Mesenchymal stem cell (in vitro differentiated cells and primary cell): Measurements from ENCODE around the gene C19orf47.

Experiments
- DNase-seq: peaks from one replicate; pipeline ENCODE4 v3.0.0-alpha.2; 2013
- H2AFZ ChIP-seq: one replicate; pipeline ENCODE4 v1.6.1; 2013; ENCODE audit warnings: low read depth, mild to moderate bottlenecking, control low read depth, inconsistent platforms, low read length, moderate library complexity
- H2AK5ac ChIP-seq: 2 replicates; pipeline ENCODE4 v1.6.1; 2013; ENCODE audit warnings: low read length, moderate library complexity, mild to moderate bottlenecking, inconsistent platforms; ENCODE audit not compliant: severe bottlenecking
- H2BK120ac ChIP-seq: one replicate; pipeline ENCODE4 v1.6.1; 2013; ENCODE audit warnings: low read depth, mild to moderate bottlenecking, inconsistent platforms, low read length, moderate library complexity
- H2BK12ac ChIP-seq, 2 experiments: one replicate each; pipeline ENCODE4 v1.6.1; 2013; ENCODE audit warnings: inconsistent platforms in 2 of 2, low read length in 2 of 2, mild to moderate bottlenecking in 2 of 2, moderate library complexity in 2 of 2, control low read depth in 1 of 2
- H2BK15ac ChIP-seq: one replicate; pipeline ENCODE4 v1.6.1; 2013; ENCODE audit warnings: mild to moderate bottlenecking, low read depth, inconsistent platforms; ENCODE audit not compliant: poor library complexity, severe bottlenecking
- H2BK5ac ChIP-seq: 2 replicates; pipeline ENCODE4 v1.6.1; 2013; ENCODE audit warnings: low read depth, mild to moderate bottlenecking, low read length, control low read depth, inconsistent platforms; ENCODE audit not compliant: poor library complexity, severe bottlenecking
- H3K14ac ChIP-seq, 2 experiments: one replicate each; pipeline ENCODE4 v1.6.1; 2013; ENCODE audit warnings: inconsistent platforms in 2 of 2, low read length in 2 of 2, control low read depth in 1 of 2, mild to moderate bottlenecking in 1 of 2, moderate library complexity in 1 of 2
- H3K18ac ChIP-seq, 2 experiments: one replicate each; pipeline ENCODE4 v1.6.1; 2013; ENCODE audit warnings: inconsistent platforms in 2 of 2, low read length in 2 of 2, control low read depth in 1 of 2, low read depth in 1 of 2, mild to moderate bottlenecking in 1 of 2
- H3K23ac ChIP-seq, 2 experiments: one replicate each; pipeline ENCODE4 v1.6.1; 2013; ENCODE audit warnings: inconsistent platforms in 2 of 2, low read length in 2 of 2, mild to moderate bottlenecking in 2 of 2, moderate library complexity in 2 of 2, control low read depth in 1 of 2
- H3K27ac ChIP-seq: 2 replicates; pipeline ENCODE4 v1.5.1; 2013; ENCODE audit warnings: mild to moderate bottlenecking, moderate library complexity, low read length, control low read depth, inconsistent platforms; ENCODE audit not compliant: poor library complexity, severe bottlenecking
- H3K27me3 ChIP-seq, 2 experiments: 2 replicates each; pipeline versions ENCODE4 v1.6.1 to v1.7.0; 2013; ENCODE audit warnings: low read length in 2 of 2, mild to moderate bottlenecking in 2 of 2, moderate library complexity in 2 of 2, control low read depth in 1 of 2, inconsistent platforms in 1 of 2; ENCODE audit not compliant: control insufficient read depth in 1 of 2, insufficient read depth in 1 of 2
- H3K36me3 ChIP-seq, 2 experiments: 2 replicates each; pipeline versions ENCODE4 v1.6.1 to v1.7.0; 2013; ENCODE audit warnings: low read length in 2 of 2, control low read depth in 1 of 2, inconsistent platforms in 1 of 2, low read depth in 1 of 2, mild to moderate bottlenecking in 1 of 2; ENCODE audit not compliant: insufficient read depth in 2 of 2, control insufficient read depth in 1 of 2
- H3K4ac ChIP-seq, 2 experiments: one replicate each; pipeline ENCODE4 v1.6.1; 2013; ENCODE audit warnings: inconsistent platforms in 2 of 2, low read length in 2 of 2, mild to moderate bottlenecking in 2 of 2, moderate library complexity in 2 of 2, control low read depth in 1 of 2, low read depth in 1 of 2
- H3K4me1 ChIP-seq: 2 replicates; pipeline ENCODE4 v1.6.1; 2013; ENCODE audit warnings: low read depth, low read length, control low read depth; ENCODE audit not compliant: control insufficient read depth, insufficient read depth
- H3K4me2 ChIP-seq: 2 replicates; pipeline ENCODE4 v1.6.1; 2013; ENCODE audit warnings: low read length, mild to moderate bottlenecking, inconsistent platforms; ENCODE audit not compliant: poor library complexity, severe bottlenecking
- H3K4me3 ChIP-seq, 2 experiments: 2 replicates each; pipeline versions ENCODE4 v1.5.1 to v1.7.0; 2013; ENCODE audit warnings: low read length in 2 of 2, mild to moderate bottlenecking in 2 of 2, control low read depth in 1 of 2, low read depth in 1 of 2; ENCODE audit not compliant: insufficient read depth in 1 of 2
- H3K79me1 ChIP-seq: replicated peaks from 2 replicates; pipeline ENCODE4 v1.6.1; 2013; ENCODE audit warnings: mild to moderate bottlenecking, control low read depth, low read length, inconsistent platforms; ENCODE audit not compliant: poor library complexity, severe bottlenecking
- H3K9ac ChIP-seq: 2 replicates; pipeline ENCODE4 v1.7.0; 2013; ENCODE audit warnings: mild to moderate bottlenecking, low read length, moderate library complexity
- H3K9me3 ChIP-seq: 2 replicates; pipeline ENCODE4 v1.7.0; 2013; ENCODE audit warnings: mild to moderate bottlenecking, low read length; ENCODE audit not compliant: control insufficient read depth
- H4K8ac ChIP-seq: one replicate; pipeline ENCODE4 v1.6.1; 2013; ENCODE audit warnings: inconsistent platforms, mild to moderate bottlenecking, low read length, moderate library complexity
- H4K91ac ChIP-seq: one replicate; pipeline ENCODE4 v1.6.1; 2013; ENCODE audit warnings: mild to moderate bottlenecking, low read length, inconsistent platforms
- WGBS: methylation state at CpG from one replicate; pipeline ENCODE4 v1.1.7; 2013; ENCODE audit warnings: mixed read lengths; 5-methylcytosine and 5-hydroxymethylcytosine counted together

C19orf47 gene

GRCh38 chr19:40383668-40384248, 35.6 kb upstream of the C19orf47 start:
- Histone ChIP-seq H3K18ac (no peak overlapping the region), H4K8ac (no peak overlapping the region), H2BK12ac (no peak overlapping the region), H2AK5ac (no peak overlapping the region), H3K27ac (no peak overlapping the region), H2BK15ac (no peak overlapping the region), H3K14ac (no peak overlapping the region), H2BK120ac (no peak overlapping the region), H2BK5ac (no peak overlapping the region), H3K79me1 (no peaks in the 10 kb centered on the region), H3K4ac (no peak overlapping the region), H3K23ac (peak overlapping the region in 1 of 2 experiments; percentile 30), H2AFZ (no peak overlapping the region), H3K4me3 (no peak overlapping the region), H3K9ac (no peak overlapping the region), H4K91ac (no peak overlapping the region), H3K36me3 (peaks cover 16 to 27% of the 10 kb centered on the region in 2 experiments), H3K9me3 (no peaks in the 10 kb centered on the region), H3K27me3 (peaks cover 0 to 5% of the 10 kb centered on the region in 2 experiments), H3K4me1 (peaks cover 5% of the 10 kb centered on the region), H3K4me2 (no peak overlapping the region)
- 84% methylated on average over 28 of the region's 28 CpGs for WGBS
- no peak for DNase-seq

GRCh38 chr19:40381321-40381720, 33.1 kb upstream of the C19orf47 start:
- Histone ChIP-seq H3K4me2 (no peak overlapping the region), H2BK120ac (no peak overlapping the region), H3K14ac (no peak overlapping the region), H3K23ac (no peak overlapping the region), H4K8ac (no peak overlapping the region), H3K27ac (no peak overlapping the region), H3K9me3 (no peaks in the 10 kb centered on the region), H3K4ac (no peak overlapping the region), H3K9ac (no peak overlapping the region), H4K91ac (no peak overlapping the region), H3K4me3 (no peak overlapping the region), H2AK5ac (no peak overlapping the region), H2BK5ac (no peak overlapping the region), H2AFZ (no peak overlapping the region), H3K27me3 (peaks cover 0 to 5% of the 10 kb centered on the region in 2 experiments), H3K36me3 (peaks cover 33 to 52% of the 10 kb centered on the region in 2 experiments), H2BK15ac (no peak overlapping the region), H3K4me1 (peaks cover 5% of the 10 kb centered on the region), H3K18ac (no peak overlapping the region), H3K79me1 (peaks cover 3% of the 10 kb centered on the region), H2BK12ac (no peak overlapping the region)
- DNase-seq = no peak
- 91% methylated on average over 3 of the region's 3 CpGs for WGBS

- no peak overlapping the region for H2AK5ac ChIP-seq
- peak overlapping the region; percentile 46 for H4K8ac ChIP-seq
- no peak overlapping the region for H3K9ac ChIP-seq
- no peak overlapping the region for H2BK120ac ChIP-seq
- no peaks in the 10 kb centered on the region for H3K9me3 ChIP-seq
- H3K79me1 ChIP-seq = peaks cover 4% of the 10 kb centered on the region
- no peak overlapping the region for H3K23ac ChIP-seq
- no peak overlapping the region for H2BK15ac ChIP-seq
- H2BK5ac ChIP-seq = no peak overlapping the region
- 93% methylated on average over 37 of the region's 37 CpGs for WGBS
- H3K27ac ChIP-seq = no peak overlapping the region
- H3K4me3 ChIP-seq = peak overlapping the region in 1 of 2 experiments; percentile 15
- H2BK12ac ChIP-seq = no peak overlapping the region
- H2AFZ ChIP-seq = no peak overlapping the region
- H3K4me1 ChIP-seq = peaks cover 5% of the 10 kb centered on the region
- no peak overlapping the region for H3K14ac ChIP-seq
- no peak overlapping the region for H3K4me2 ChIP-seq
- DNase-seq = no peak
- H4K91ac ChIP-seq = peak overlapping the region; percentile 70
- peaks cover 34 to 57% of the 10 kb centered on the region in 2 experiments for H3K36me3 ChIP-seq
- H3K4ac ChIP-seq = no peak overlapping the region
- H3K27me3 ChIP-seq = peaks cover 0 to 5% of the 10 kb centered on the region in 2 experiments
- H3K18ac ChIP-seq = no peak overlapping the region
Observed at GRCh38 chr19:40380199-40381037, 32.2 kb upstream of the C19orf47 start.

- Histone ChIP-seq H2AK5ac (no peak overlapping the region), H3K14ac (no peak overlapping the region), H2BK120ac (no peak overlapping the region), H3K27ac (no peak overlapping the region), H3K4me2 (no peak overlapping the region), H4K91ac (no peak overlapping the region), H4K8ac (no peak overlapping the region), H3K4me1 (peaks cover 5% of the 10 kb centered on the region), H2AFZ (no peak overlapping the region), H2BK15ac (peak overlapping the region; percentile 33), H3K4ac (no peak overlapping the region), H3K9ac (no peak overlapping the region), H3K9me3 (no peaks in the 10 kb centered on the region), H3K79me1 (peaks cover 4% of the 10 kb centered on the region), H3K27me3 (peaks cover 0 to under 1% of the 10 kb centered on the region in 2 experiments), H3K36me3 (peaks cover 39 to 62% of the 10 kb centered on the region in 2 experiments), H2BK5ac (no peak overlapping the region), H3K4me3 (no peak overlapping the region), H3K18ac (no peak overlapping the region), H3K23ac (no peak overlapping the region), H2BK12ac (peak overlapping the region in 1 of 2 experiments; percentile 11)
- WGBS = 92% methylated on average over 9 of the region's 11 CpGs
- no peak for DNase-seq
Observed at GRCh38 chr19:40379446-40380198, 31.4 kb upstream of the C19orf47 start.
